Right renal pelvis (tissue), 4 donors: ENCODE results near the gene COIL. TPM values are rescaled to one million over a fixed set of nuclear protein-coding genes. Genes with fewer than 3 reads are reported as not detected.

Experiments used
- polyA plus RNA-seq, 4 donors: library from polyadenylated mRNA; unstranded; fragments of 120-200 nt; gene quantifications; one replicate each; pipeline ENCODE4 v1.2.1, GENCODE V29; 2013; ENCODE audit not compliant: insufficient read length in 4 of 4

The COIL gene
- polyA plus RNA-seq, 4 donors = 27.8 to 35.9 (median 33.9) TPM

Other genes starting within 250 kb of the COIL start
- 1 to 10 TPM in 3 of 4 donors, under 1 TPM in 1; 0.86 to 1.4 (median 1.1) TPM for gene C17orf67, start 127.1 kb downstream of the COIL start, polyA plus RNA-seq
- gene DGKE, start 126.9 kb downstream of the COIL start, polyA plus RNA-seq = 1 to 10 TPM; 3.5 to 5.1 (median 3.9) TPM
- 10 to 100 TPM; 23.4 to 34.4 (median 31.5) TPM for gene TRIM25, start 47.0 kb downstream of the COIL start, polyA plus RNA-seq
- 100 to 1,000 TPM in 2 of 4 donors, 10 to 100 TPM in 2; 83.5 to 126 (median 103) TPM for gene SCPEP1, start 17.1 kb upstream of the COIL start, polyA plus RNA-seq
- 10 to 100 TPM; 33.8 to 36.8 (median 36.0) TPM for gene AKAP1, start 124.2 kb upstream of the COIL start, polyA plus RNA-seq